CD4-positive, alpha-beta T cell (primary cell): ENCODE results near the gene ZHX3. TPM values are rescaled to one million over a fixed set of nuclear protein-coding genes. Genes with fewer than 3 reads are reported as not detected.

Experiments
- ATAC-seq: fragments of 200-7000 bp; cut with Tn5 transposase; one replicate; pipeline ENCODE4 v1.10.0; 2022; ENCODE audit warnings: mild to moderate bottlenecking; ENCODE audit not compliant: poor library complexity
- CTCF ChIA-PET: fragments of 350-600 bp; sonication (Branson Sonifier 250); formaldehyde crosslinking; loops from one replicate; lab custom pipeline; 2021; ENCODE audit warnings: antibody characterized with exemption, inconsistent platforms; lab: Charles Lee
- POLR2A ChIA-PET: fragments of 350-600 bp; sonication (Branson Sonifier 250); formaldehyde crosslinking; loops from one replicate; lab custom pipeline; 2021; ENCODE audit warnings: antibody characterized with exemption, inconsistent platforms; lab: Charles Lee
- DNase-seq, 14 experiments: peaks; one replicate each; pipeline ENCODE4 v3.0.0-alpha.2; 2013 to 2020; ENCODE audit warnings: mixed read lengths in 2 of 14
- H3K27ac ChIP-seq, 2 donors: one replicate each; pipeline versions ENCODE4 v1.5.1 to v1.7.0; 2013; ENCODE audit warnings: low read length in 2 of 2, low read depth in 1 of 2, mild to moderate bottlenecking in 1 of 2
- H3K27me3 ChIP-seq, 2 experiments: 1 replicate in 1 of 2; 2 replicates in 1 of 2; pipeline versions ENCODE4 v1.6.1 to v1.7.0; 2013; ENCODE audit warnings: low read length in 2 of 2, control low read depth in 1 of 2, mild to moderate bottlenecking in 1 of 2, moderate library complexity in 1 of 2; ENCODE audit not compliant: insufficient read depth in 2 of 2, control insufficient read depth in 1 of 2
- H3K36me3 ChIP-seq: one replicate; pipeline ENCODE4 v1.6.1; 2013; ENCODE audit warnings: low read length, control low read depth; ENCODE audit not compliant: insufficient read depth
- H3K4me1 ChIP-seq: one replicate; pipeline ENCODE4 v1.6.1; 2013; ENCODE audit warnings: low read length, control low read depth; ENCODE audit not compliant: insufficient read depth
- H3K4me3 ChIP-seq: one replicate; pipeline ENCODE4 v1.5.1; 2013; ENCODE audit warnings: mild to moderate bottlenecking, low read length, moderate library complexity
- H3K9me3 ChIP-seq, 2 experiments: 1 replicate in 1 of 2; 2 replicates in 1 of 2; pipeline versions ENCODE4 v1.6.1 to v1.7.0; 2013; ENCODE audit warnings: low read length in 2 of 2, mild to moderate bottlenecking in 2 of 2, control low read depth in 1 of 2, moderate library complexity in 1 of 2; ENCODE audit not compliant: control insufficient read depth in 1 of 2, insufficient read depth in 1 of 2
- H3K27ac Mint-ChIP-seq: one replicate; pipeline ENCODE4 v1.8.0; 2020; ENCODE audit warnings: mixed read lengths
- H3K27me3 Mint-ChIP-seq: one replicate; pipeline ENCODE4 v1.8.0; 2021; ENCODE audit warnings: mixed read lengths
- H3K36me3 Mint-ChIP-seq: one replicate; pipeline ENCODE4 v1.8.0; 2021; ENCODE audit warnings: low read depth, mixed read lengths
- H3K4me1 Mint-ChIP-seq: one replicate; pipeline ENCODE4 v1.8.0; 2021; ENCODE audit warnings: low read depth, mixed read lengths
- H3K4me3 Mint-ChIP-seq: one replicate; pipeline ENCODE4 v1.8.0; 2020; ENCODE audit warnings: mild to moderate bottlenecking, mixed read lengths
- H3K9me3 Mint-ChIP-seq: one replicate; pipeline ENCODE4 v1.8.0; 2020; ENCODE audit warnings: mixed read lengths
- CTCF ChIP-seq: fragments of 200-600 bp; IDR thresholded peaks from one replicate; pipeline ENCODE4 v1.8.0; 2022; ENCODE audit warnings: antibody characterized with exemption, mild to moderate bottlenecking
- intact Hi-C, 2 experiments: fragments of 100-400 bp; cut with DNase I in 1 of 2; cut with micrococcal nuclease in 1 of 2; formaldehyde crosslinking; loops; one replicate each; pipeline versions ENCODE4 v1.15.1 to v1.9.0; 2023 to 2025; cut with DNase I, micrococcal nuclease
- total RNA-seq, 174 experiments: library from RNA in 2 of 174; stranded (reverse) in 2 of 174; gene quantifications; one replicate each; pipeline ENCODE4 v1.2.3 and lab custom pipeline; 2021 to 2026

Gene ZHX3
- total RNA-seq, 2 experiments from 2014 or later: 6.6 to 7.6 TPM

DNA sequence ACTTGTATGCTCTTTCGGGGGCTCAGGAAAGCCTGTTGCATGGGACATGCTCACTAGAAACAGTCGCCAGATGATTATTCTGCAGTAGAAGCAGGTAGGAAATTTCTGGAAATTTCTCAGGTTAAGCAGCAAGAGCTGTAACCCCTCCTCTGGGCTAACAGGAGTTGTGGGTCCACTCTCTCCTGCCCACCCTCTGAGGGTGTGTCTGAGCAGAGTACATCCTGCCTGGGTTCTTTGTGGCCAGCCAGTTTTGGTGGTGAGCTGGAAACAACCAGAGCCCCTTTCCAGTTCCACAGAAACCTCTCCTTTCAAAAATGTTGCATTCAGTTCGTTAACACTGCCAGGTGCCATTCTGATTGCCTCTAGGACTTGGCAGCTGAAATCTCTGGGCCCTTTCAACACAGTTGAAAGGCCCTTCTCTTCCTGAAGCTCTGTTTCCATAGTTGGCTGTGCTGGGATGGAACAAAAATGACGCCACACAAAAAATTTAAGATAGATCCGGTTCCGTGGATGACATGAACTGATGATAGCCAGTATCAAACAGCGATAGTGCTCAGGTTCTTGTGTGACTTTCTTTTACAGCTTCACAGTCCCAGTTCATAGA is 141.7 kb downstream of the ZHX3 start:
- no peaks in the 10 kb centered on the region for H3K27me3 Mint-ChIP-seq
- H3K36me3 ChIP-seq: peaks cover 61% of the 10 kb centered on the region
- H3K27ac ChIP-seq: peak overlapping the region in 1 of 2 donors; percentile 42
- no peaks in the 10 kb centered on the region for H3K27me3 ChIP-seq
- TF ChIP-seq CTCF: no peak
- H3K4me1 Mint-ChIP-seq: peaks cover 8% of the 10 kb centered on the region
- H3K4me1 ChIP-seq: peaks cover 8% of the 10 kb centered on the region
- ChIA-PET POLR2A (interaction anchor here (0.7 kb wide), 1 partner anchor 8 kb away, joined by 3 read pairs; no protein-coding TSS in a partner anchor), CTCF (interaction anchor here (1.4 to 1.9 kb wide), 2 partner anchors 41 to 57 kb away, joined by 3 to 8 read pairs; no protein-coding TSS in a partner anchor)
- no peak for ATAC-seq
- H3K9me3 ChIP-seq: no peaks in the 10 kb centered on the region
- no peak for DNase-seq
- H3K4me3 ChIP-seq: no peak overlapping the region
- H3K4me3 Mint-ChIP-seq: no peak overlapping the region
- peak overlapping the region; percentile 69 for H3K27ac Mint-ChIP-seq
- no peaks in the 10 kb centered on the region for H3K9me3 Mint-ChIP-seq
- peaks cover 72% of the 10 kb centered on the region for H3K36me3 Mint-ChIP-seq
- intact Hi-C loops: no loop called here

DNA sequence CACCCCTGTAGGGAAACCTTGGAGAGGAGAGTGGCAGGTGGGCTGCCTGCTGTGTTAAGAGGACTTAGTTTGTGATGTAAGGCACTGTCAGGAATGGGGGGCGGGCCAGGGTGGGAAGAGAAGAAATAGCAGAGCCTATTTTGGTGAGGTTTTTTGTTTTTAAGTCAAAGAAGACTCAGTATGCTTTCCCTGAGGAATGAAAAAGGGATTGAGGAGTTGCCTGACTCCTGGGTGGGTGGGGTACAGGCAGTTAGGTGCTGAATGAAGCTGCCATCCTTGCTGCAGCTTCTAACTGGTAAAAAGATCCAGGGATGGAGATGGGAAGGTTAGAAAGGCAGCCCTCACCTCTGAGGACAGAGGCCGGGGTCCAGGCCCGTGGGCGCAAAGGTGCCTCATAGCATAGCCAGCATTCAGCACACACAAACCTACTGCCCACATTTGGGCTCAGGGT is 142.3 kb downstream of the ZHX3 start:
- peak overlapping the region; percentile 33 for H3K27ac Mint-ChIP-seq
- no peaks in the 10 kb centered on the region for H3K9me3 ChIP-seq
- no peak overlapping the region for H3K4me3 Mint-ChIP-seq
- ChIA-PET POLR2A (no interaction called here), CTCF (no interaction called here)
- peaks cover 14% of the 10 kb centered on the region for H3K4me1 Mint-ChIP-seq
- DNase-seq (peak in 1 of 14 experiments; percentile 1), ATAC-seq (no peak)
- no peaks in the 10 kb centered on the region for H3K27me3 ChIP-seq
- H3K4me3 ChIP-seq: no peak overlapping the region
- intact Hi-C loops: no loop called here
- no peak for TF ChIP-seq CTCF
- no peaks in the 10 kb centered on the region for H3K27me3 Mint-ChIP-seq
- H3K36me3 Mint-ChIP-seq: peaks cover 78% of the 10 kb centered on the region
- H3K36me3 ChIP-seq: peaks cover 67% of the 10 kb centered on the region
- H3K27ac ChIP-seq: no peak overlapping the region
- no peaks in the 10 kb centered on the region for H3K9me3 Mint-ChIP-seq
- H3K4me1 ChIP-seq: peaks cover 11% of the 10 kb centered on the region

GRCh38 chr20:41174782-41175181 is 142.7 kb downstream of the ZHX3 start:
- H3K9me3 ChIP-seq: no peaks in the 10 kb centered on the region
- peaks cover 82% of the 10 kb centered on the region for H3K36me3 Mint-ChIP-seq
- no peak for ATAC-seq
- H3K9me3 Mint-ChIP-seq: no peaks in the 10 kb centered on the region
- H3K27ac Mint-ChIP-seq: peak overlapping the region; percentile 33
- no peaks in the 10 kb centered on the region for H3K27me3 Mint-ChIP-seq
- H3K27me3 ChIP-seq: no peaks in the 10 kb centered on the region
- TF ChIP-seq CTCF: no peak
- no peak overlapping the region for H3K27ac ChIP-seq
- ChIA-PET CTCF (interaction anchor here (3.1 kb wide), 1 partner anchor 58 kb away, joined by 21 read pairs; no protein-coding TSS in a partner anchor), POLR2A (no interaction called here)
- intact Hi-C loops: loop anchor here in 1 of 2 experiments (5.0 kb wide), 1 partner anchor 37 kb away; the partner anchor contains the start of gene PLCG1
- H3K36me3 ChIP-seq: peaks cover 71% of the 10 kb centered on the region
- H3K4me3 Mint-ChIP-seq: no peak overlapping the region
- H3K4me1 Mint-ChIP-seq: peaks cover 15% of the 10 kb centered on the region
- peaks cover 11% of the 10 kb centered on the region for H3K4me1 ChIP-seq
- peak in 2 of 14 experiments; percentile 2 to 17 for DNase-seq
- H3K4me3 ChIP-seq: no peak overlapping the region
